HepG2 (cell line): ENCODE measurements around the gene DHRS4L2. TPM values are rescaled to one million over a fixed set of nuclear protein-coding genes. Genes with fewer than 3 reads are reported as not detected.
A peak's percentile ranks its signal among the peaks of the same experiment; 100 is the strongest.

ENCODE experiments used
- ARID3A ChIP-seq: IDR thresholded peaks from 2 replicates; pipeline ENCODE4 v1.6.1; 2012; ENCODE audit warnings: low read depth, low read length, improper control_type of control experiment
- CREM ChIP-seq, 2 experiments: sonication (generic) in 1 of 2; formaldehyde crosslinking in 1 of 2; IDR thresholded peaks; 2 replicates each; pipeline versions ENCODE4 v1.4.0 to v1.6.1; 2016 to 2020; ENCODE audit warnings: antibody characterized with exemption in 1 of 2, mild to moderate bottlenecking in 1 of 2, missing genetic modification reagents in 1 of 2
- EP300 ChIP-seq, 3 experiments: sonication (generic) in 1 of 3; formaldehyde crosslinking in 1 of 3; IDR thresholded peaks; 2 replicates each; pipeline versions ENCODE4 v1.5.1 to v1.6.1; 2011 to 2020; ENCODE audit warnings: low read depth in 2 of 3, low read length in 2 of 3, borderline replicate concordance in 1 of 3, improper control_type of control experiment in 1 of 3, mild to moderate bottlenecking in 1 of 3, missing genetic modification reagents in 1 of 3, moderate library complexity in 1 of 3
- ESRRA ChIP-seq: sonication (generic); formaldehyde crosslinking; IDR thresholded peaks from 2 replicates; pipeline ENCODE4 v1.5.1; 2020; ENCODE audit warnings: mild to moderate bottlenecking, low read depth, missing genetic modification reagents
- FOXK1 ChIP-seq: sonication (generic); formaldehyde crosslinking; IDR thresholded peaks from 2 replicates; pipeline ENCODE4 v1.4.0; 2020; ENCODE audit warnings: low read depth, missing genetic modification reagents, borderline replicate concordance
- FUBP1 ChIP-seq: sonication (generic); formaldehyde crosslinking; IDR thresholded peaks from 2 replicates; pipeline ENCODE4 v1.5.1; 2020; ENCODE audit warnings: missing genetic modification reagents, mild to moderate bottlenecking, borderline replicate concordance
- GLI4 ChIP-seq: sonication (generic); formaldehyde crosslinking; IDR thresholded peaks from 2 replicates; pipeline ENCODE4 v1.5.1; 2020; ENCODE audit warnings: missing genetic modification reagents, mild to moderate bottlenecking, moderate library complexity, borderline replicate concordance
- GLMP ChIP-seq: sonication (generic); formaldehyde crosslinking; IDR thresholded peaks from 2 replicates; pipeline ENCODE4 v1.9.0; 2021; ENCODE audit warnings: missing genetic modification reagents, mild to moderate bottlenecking, borderline replicate concordance
- IRF2 ChIP-seq: IDR thresholded peaks from 2 replicates; pipeline ENCODE4 v1.6.1; 2018; ENCODE audit warnings: missing genetic modification reagents, missing compliant biosample characterization
- KDM1A ChIP-seq: IDR thresholded peaks from 2 replicates; pipeline ENCODE4 v1.6.1; 2016; ENCODE audit warnings: missing compliant biosample characterization
- SMAD3 ChIP-seq: sonication (generic); formaldehyde crosslinking; IDR thresholded peaks from 2 replicates; pipeline ENCODE4 v1.4.0; 2020; ENCODE audit warnings: missing genetic modification reagents
- SP2 ChIP-seq: sonication (generic); formaldehyde crosslinking; IDR thresholded peaks from 2 replicates; pipeline ENCODE4 v1.5.1; 2020; ENCODE audit warnings: mild to moderate bottlenecking, missing genetic modification reagents
- SRY ChIP-seq: sonication (generic); formaldehyde crosslinking; IDR thresholded peaks from 2 replicates; pipeline ENCODE4 v1.8.0; 2022; ENCODE audit warnings: mild to moderate bottlenecking, missing genetic modification reagents
- YY1 ChIP-seq: IDR thresholded peaks from 2 replicates; pipeline ENCODE4 v1.6.1; 2011; ENCODE audit warnings: low read length, low read depth, moderate library complexity, mild to moderate bottlenecking; ENCODE audit not compliant: insufficient read depth, insufficient replicate concordance
- ZFYVE20 ChIP-seq: sonication (generic); formaldehyde crosslinking; IDR thresholded peaks from 2 replicates; pipeline ENCODE4 v1.8.0; 2023; ENCODE audit warnings: low read depth, mild to moderate bottlenecking, moderate library complexity, missing genetic modification reagents, borderline replicate concordance
- polyA plus RNA-seq, 8 experiments: library from polyadenylated mRNA; depleted of rRNA in 3 of 8; stranded (reverse) in 7 of 8; unstranded in 1 of 8; fragments of >200 nt; fragmentation: Illumina TruSeq in 4 of 8; extraction: Trizol in 4 of 8; gene quantifications; 2 replicates each; pipeline versions ENCODE4 v1.2.1 to v1.2.3, GENCODE V29; 2011 to 2016; ENCODE audit warnings: low read depth in 4 of 8, missing spikeins in 1 of 8, mixed read lengths in 1 of 8; ENCODE audit not compliant: insufficient read depth in 1 of 8
- total RNA-seq, 5 experiments: library from RNA; depleted of rRNA; stranded (reverse); fragments of >200 nt; fragmentation: Illumina TruSeq; extraction: Trizol; gene quantifications; 2 replicates each; pipeline ENCODE4 v1.2.3, GENCODE V29; 2016; ENCODE audit warnings: low read depth in 1 of 5
- TF ChIP-seq, protein P1 (sequence below): sonication (generic); formaldehyde crosslinking; IDR thresholded peaks from 2 replicates; pipeline ENCODE4 v1.5.0; 2020; ENCODE audit warnings: missing genetic modification reagents, mild to moderate bottlenecking, borderline replicate concordance
- TF ChIP-seq, protein P2 (sequence below): sonication (generic); formaldehyde crosslinking; IDR thresholded peaks from 2 replicates; pipeline ENCODE4 v1.8.0; 2022; ENCODE audit warnings: mild to moderate bottlenecking, missing genetic modification reagents

DHRS4L2 gene
- total and polyA plus RNA-seq, 2 of the 13 experiments (the other 11 are each of a cell fraction or from before 2014, with no cell fraction given): 24.7 to 38.2 TPM

- TF ChIP-seq FOXK1 (peak; percentile 13; the same call in 1 of the 2 replicates), SRY (CRISPR knock-in tag) (no peak), GLMP (no peak), SP2 (CRISPR knock-in tag) (no peak), YY1 (no peak), ZFYVE20 (CRISPR knock-in tag) (no peak), IRF2 (CRISPR knock-in tag) (0 out of 2 replicates have a peak, but pooled peaks have one; percentile 32), CREM (IDR thresholded peaks at IDR 0.05) (peak; percentile 51; the same call in 1 of the 2 replicates), CREM (CRISPR knock-in tag; IDR thresholded peaks at IDR 0.05) (no peak), ARID3A (no peak), ESRRA (CRISPR knock-in tag) (peak; percentile 69; the same call in 1 of the 2 replicates), EP300 (IDR thresholded peaks at IDR 0.05; ENCODE audit: low read depth in 2 of 2, low read length in 2 of 2) (peak in 1 of 2 experiments; percentile 81; a peak in 2 of 4 replicates), EP300 (CRISPR knock-in tag; IDR thresholded peaks at IDR 0.05; ENCODE audit: borderline replicate concordance) (peak; percentile 82), KDM1A (peak; percentile 80; the same call in 1 of the 2 replicates), GLI4 (CRISPR knock-in tag) (no peak), FUBP1 (CRISPR knock-in tag) (0 out of 2 replicates have a peak, but pooled peaks have one; percentile 58), SMAD3 (no peak)
- TF ChIP-seq, protein P1, sequence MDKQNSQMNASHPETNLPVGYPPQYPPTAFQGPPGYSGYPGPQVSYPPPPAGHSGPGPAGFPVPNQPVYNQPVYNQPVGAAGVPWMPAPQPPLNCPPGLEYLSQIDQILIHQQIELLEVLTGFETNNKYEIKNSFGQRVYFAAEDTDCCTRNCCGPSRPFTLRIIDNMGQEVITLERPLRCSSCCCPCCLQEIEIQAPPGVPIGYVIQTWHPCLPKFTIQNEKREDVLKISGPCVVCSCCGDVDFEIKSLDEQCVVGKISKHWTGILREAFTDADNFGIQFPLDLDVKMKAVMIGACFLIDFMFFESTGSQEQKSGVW (CRISPR knock-in tag): no peak
- TF ChIP-seq, protein P2, sequence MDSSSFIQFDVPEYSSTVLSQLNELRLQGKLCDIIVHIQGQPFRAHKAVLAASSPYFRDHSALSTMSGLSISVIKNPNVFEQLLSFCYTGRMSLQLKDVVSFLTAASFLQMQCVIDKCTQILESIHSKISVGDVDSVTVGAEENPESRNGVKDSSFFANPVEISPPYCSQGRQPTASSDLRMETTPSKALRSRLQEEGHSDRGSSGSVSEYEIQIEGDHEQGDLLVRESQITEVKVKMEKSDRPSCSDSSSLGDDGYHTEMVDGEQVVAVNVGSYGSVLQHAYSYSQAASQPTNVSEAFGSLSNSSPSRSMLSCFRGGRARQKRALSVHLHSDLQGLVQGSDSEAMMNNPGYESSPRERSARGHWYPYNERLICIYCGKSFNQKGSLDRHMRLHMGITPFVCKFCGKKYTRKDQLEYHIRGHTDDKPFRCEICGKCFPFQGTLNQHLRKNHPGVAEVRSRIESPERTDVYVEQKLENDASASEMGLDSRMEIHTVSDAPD (CRISPR knock-in tag): no peak
These were observed 49.0 kb upstream of the DHRS4L2 start (continued) for GRCh38 chr14:23939607-23940326.
